IPS DF 6.9 (cell line): ENCODE data around the gene TMEM44.

ENCODE experiments used
- DNase-seq: peaks from one replicate; pipeline ENCODE4 v3.0.0-alpha.2; 2013; ENCODE audit warnings: low read depth, low spot score
- H3K27ac ChIP-seq: one replicate; pipeline ENCODE4 v1.5.1; 2013; ENCODE audit warnings: low read length, control low read depth
- H3K27me3 ChIP-seq: 2 replicates; pipeline ENCODE4 v1.6.1; 2013; ENCODE audit warnings: mild to moderate bottlenecking, low read length; ENCODE audit not compliant: control insufficient read depth, insufficient read depth
- H3K36me3 ChIP-seq: 2 replicates; pipeline ENCODE4 v1.6.1; 2013; ENCODE audit warnings: low read length; ENCODE audit not compliant: control insufficient read depth, insufficient read depth
- H3K4me1 ChIP-seq: 2 replicates; pipeline ENCODE4 v1.6.1; 2013; ENCODE audit warnings: low read length; ENCODE audit not compliant: control insufficient read depth, insufficient read depth
- H3K4me3 ChIP-seq: 2 replicates; pipeline ENCODE4 v1.5.1; 2013; ENCODE audit warnings: mild to moderate bottlenecking, low read length
- H3K9me3 ChIP-seq: 2 replicates; pipeline ENCODE4 v1.6.1; 2013; ENCODE audit warnings: low read length, inconsistent platforms; ENCODE audit not compliant: control insufficient read depth, insufficient read depth
- WGBS: extraction: QIAGEN DNeasy Blood & Tissue Kit; methylation state at CpG from one replicate; pipeline ENCODE4 v1.1.7; 2013; ENCODE audit warnings: mixed read lengths, missing lambda C conversion rate; ENCODE audit not compliant: insufficient read length, insufficient coverage; 5-methylcytosine and 5-hydroxymethylcytosine counted together

TMEM44 gene

DNA sequence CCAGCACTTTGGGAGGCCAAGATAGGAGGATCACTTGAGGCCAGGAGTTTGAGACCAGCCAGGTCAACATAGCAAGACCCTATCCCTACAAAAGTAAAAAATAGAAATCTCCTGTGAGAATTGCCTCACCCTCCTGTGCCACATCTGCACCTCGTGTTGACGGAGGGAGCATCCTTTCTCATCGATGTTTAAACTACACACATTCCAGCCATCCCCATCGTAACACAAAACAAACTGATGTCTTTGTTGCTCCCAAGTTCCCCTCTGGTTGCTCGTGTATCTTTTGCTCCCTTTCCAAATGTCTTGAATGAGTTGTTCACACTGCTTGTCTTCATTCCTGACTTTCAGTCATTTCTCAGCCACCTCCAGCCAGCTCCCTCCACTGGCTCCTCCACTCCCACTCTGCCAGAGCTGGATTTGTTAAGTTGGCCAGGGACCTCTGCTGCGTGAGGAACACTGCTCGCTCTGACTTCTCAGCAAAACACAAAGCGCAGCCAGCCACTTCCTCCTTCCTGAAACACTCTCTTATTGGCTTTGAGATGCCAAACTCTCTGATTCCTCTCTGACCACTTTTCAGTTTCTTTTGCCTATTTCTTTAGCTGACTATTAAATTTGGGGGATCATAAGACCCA, 92.8 kb downstream of the TMEM44 start:
- DNase-seq: no peak
- H3K27me3 ChIP-seq: no peaks in the 10 kb centered on the region
- H3K9me3 ChIP-seq: no peaks in the 10 kb centered on the region
- no peak overlapping the region for H3K4me3 ChIP-seq
- no peaks in the 10 kb centered on the region for H3K4me1 ChIP-seq
- no CpG with 5 or more reads among the region's 8 CpGs for WGBS
- H3K27ac ChIP-seq: no peak overlapping the region
- no peaks in the 10 kb centered on the region for H3K36me3 ChIP-seq

- Histone ChIP-seq H3K27ac (no peak overlapping the region), H3K36me3 (no peaks in the 10 kb centered on the region), H3K9me3 (no peaks in the 10 kb centered on the region), H3K4me1 (no peaks in the 10 kb centered on the region), H3K4me3 (no peak overlapping the region), H3K27me3 (no peaks in the 10 kb centered on the region)
- no peak for DNase-seq
- WGBS: no CpG with 5 or more reads among the region's 3 CpGs
These were observed 93.7 kb downstream of the TMEM44 start for GRCh38 chr3:194539498-194539897.

DNA sequence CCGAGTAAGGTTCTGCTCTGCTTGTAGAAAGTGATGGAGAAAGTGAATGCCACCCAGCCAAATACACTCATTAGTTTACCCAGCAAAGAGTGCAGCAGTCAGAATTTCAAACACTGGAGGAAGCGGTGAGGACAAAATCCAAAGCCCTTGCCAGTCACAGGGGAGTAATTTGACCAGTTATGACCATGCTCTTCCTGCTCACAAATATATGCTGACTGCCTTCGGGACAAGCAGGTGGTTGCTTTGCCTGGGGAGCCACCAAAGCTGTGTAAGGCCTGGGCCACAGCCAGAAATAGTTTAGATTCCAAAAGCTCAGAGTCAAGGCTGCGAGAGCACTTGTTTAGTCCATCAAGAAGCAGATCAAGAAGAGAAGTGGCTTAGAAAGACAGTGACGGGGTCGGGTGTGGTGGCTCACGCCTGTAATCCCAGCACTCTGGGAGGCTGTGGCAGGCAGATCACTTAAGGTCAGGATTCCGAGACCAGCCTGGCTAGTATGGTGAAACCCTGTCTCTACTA, 95.4 kb downstream of the TMEM44 start:
- no CpG with 5 or more reads among the region's 8 CpGs for WGBS
- H3K9me3 ChIP-seq: no peaks in the 10 kb centered on the region
- H3K36me3 ChIP-seq: no peaks in the 10 kb centered on the region
- H3K4me1 ChIP-seq: no peaks in the 10 kb centered on the region
- H3K4me3 ChIP-seq: no peak overlapping the region
- no peak overlapping the region for H3K27ac ChIP-seq
- DNase-seq: no peak
- H3K27me3 ChIP-seq: no peaks in the 10 kb centered on the region
